ENCODE measurements around the gene SLC13A3. TPM values are rescaled to one million over a fixed set of nuclear protein-coding genes. Genes with fewer than 3 reads are reported as not detected.

Gene SLC13A3
- total RNA-seq, 1 donor from 2014 or later, result not detected

GRCh38 chr20:46595933-46596332 lies 55.3 kb downstream of the SLC13A3 start:
- no peak for TF ChIP-seq CTCF (IDR thresholded peaks at IDR 0.05)
- intact Hi-C loops (cut with DNase I), result no loop called here

GRCh38 chr20:46594725-46595124 lies 56.5 kb downstream of the SLC13A3 start:
- no peaks in the 10 kb centered on the region for H3K4me1 ChIP-seq
- no peaks in the 10 kb centered on the region for H3K9me3 ChIP-seq
- no peak for DNase-seq (ENCODE audit: low spot score in 2 of 2)
- H3K4me3 ChIP-seq, result no peak overlapping the region
- H3K36me3 ChIP-seq, result no peaks in the 10 kb centered on the region
- intact Hi-C loops (cut with DNase I), result no loop called here
- no peak overlapping the region for H3K27ac ChIP-seq
- H3K27me3 ChIP-seq, result no peaks in the 10 kb centered on the region
- TF ChIP-seq CTCF (IDR thresholded peaks at IDR 0.05), result no peak

More at GRCh38 chr20:46595933-46596332, 55.3 kb downstream of the SLC13A3 start:
- H3K9me3 ChIP-seq, result no peaks in the 10 kb centered on the region
- DNase-seq (ENCODE audit: low spot score in 2 of 2), result no peak
- no peak overlapping the region for H3K4me3 ChIP-seq
- H3K27ac ChIP-seq, result no peak overlapping the region
- no peaks in the 10 kb centered on the region for H3K36me3 ChIP-seq
- H3K4me1 ChIP-seq, result no peaks in the 10 kb centered on the region
- H3K27me3 ChIP-seq, result no peaks in the 10 kb centered on the region

GRCh38 chr20:46592580-46593362 lies 58.5 kb downstream of the SLC13A3 start:
- no peaks in the 10 kb centered on the region for H3K4me1 ChIP-seq
- H3K9me3 ChIP-seq, result no peaks in the 10 kb centered on the region
- H3K4me3 ChIP-seq, result no peak overlapping the region
- DNase-seq (ENCODE audit: low spot score in 2 of 2), result no peak
- intact Hi-C loops (cut with DNase I), result no loop called here
- no peak for TF ChIP-seq CTCF (IDR thresholded peaks at IDR 0.05)
- H3K36me3 ChIP-seq, result no peaks in the 10 kb centered on the region
- H3K27ac ChIP-seq, result no peak overlapping the region
- H3K27me3 ChIP-seq, result no peaks in the 10 kb centered on the region

GRCh38 chr20:46590443-46590842 lies 60.8 kb downstream of the SLC13A3 start:
- intact Hi-C loops (cut with DNase I), result no loop called here
- TF ChIP-seq CTCF (IDR thresholded peaks at IDR 0.05), result no peak
- no peaks in the 10 kb centered on the region for H3K27me3 ChIP-seq

GRCh38 chr20:46588532-46589511 lies 62.4 kb downstream of the SLC13A3 start:
- Histone ChIP-seq H3K36me3 (no peaks in the 10 kb centered on the region), H3K27me3 (no peaks in the 10 kb centered on the region), H3K4me3 (no peak overlapping the region), H3K9me3 (no peaks in the 10 kb centered on the region), H3K4me1 (no peaks in the 10 kb centered on the region), H3K27ac (no peak overlapping the region)
- DNase-seq (ENCODE audit: low spot score in 2 of 2), result no peak
- TF ChIP-seq CTCF (IDR thresholded peaks at IDR 0.05), result no peak
- intact Hi-C loops (cut with DNase I), result no loop called here

More at GRCh38 chr20:46590443-46590842, 60.8 kb downstream of the SLC13A3 start:
- no peaks in the 10 kb centered on the region for H3K4me1 ChIP-seq
- H3K36me3 ChIP-seq, result no peaks in the 10 kb centered on the region
- no peak overlapping the region for H3K27ac ChIP-seq
- H3K9me3 ChIP-seq, result no peaks in the 10 kb centered on the region
- no peak for DNase-seq (ENCODE audit: low spot score in 2 of 2)
- no peak overlapping the region for H3K4me3 ChIP-seq

All from ascending aorta (tissue), 2 donors.